NCI-H524 (cell line): ENCODE measurements around the gene RHNO1.
"Not testable (repeated sequence)": the region's sequence is repeated elsewhere in the genome, so short reads cannot be mapped to it uniquely, and the experiment has no call there.

Source experiments
- DNase-seq, 2 experiments: peaks; one replicate each; lab custom pipeline; 2025; lab: John Stamatoyannopoulos, UW

The RHNO1 gene

GRCh38 chr12:2858944-2859421 lies 18.0 kb upstream of the RHNO1 start:
- no peak for DNase-seq

DNA sequence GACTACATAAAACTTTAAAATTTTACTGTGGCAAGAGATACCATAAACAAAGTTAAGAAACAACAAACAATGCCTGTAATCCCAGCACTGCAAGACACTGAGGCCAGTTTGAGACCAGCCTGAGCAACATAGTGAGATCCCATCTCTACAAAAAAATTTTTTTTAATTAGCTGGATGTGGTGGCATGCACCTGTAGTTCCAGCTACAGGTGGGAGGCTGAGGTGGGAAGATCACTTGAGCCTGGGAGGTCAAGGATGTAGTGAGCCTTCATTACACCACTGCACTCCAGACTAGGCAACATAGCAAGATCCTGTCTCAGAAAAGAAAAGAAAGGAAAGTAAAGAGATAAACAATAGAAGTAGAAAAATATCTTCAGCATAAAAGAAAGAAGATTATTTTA lies 16.9 kb upstream of the RHNO1 start:
- no peak for DNase-seq

- no peak for DNase-seq
Observed at GRCh38 chr12:2862876-2863275, 14.1 kb upstream of the RHNO1 start.

GRCh38 chr12:2863402-2863801 lies 13.6 kb upstream of the RHNO1 start:
- not testable (repeated sequence) for DNase-seq

DNA sequence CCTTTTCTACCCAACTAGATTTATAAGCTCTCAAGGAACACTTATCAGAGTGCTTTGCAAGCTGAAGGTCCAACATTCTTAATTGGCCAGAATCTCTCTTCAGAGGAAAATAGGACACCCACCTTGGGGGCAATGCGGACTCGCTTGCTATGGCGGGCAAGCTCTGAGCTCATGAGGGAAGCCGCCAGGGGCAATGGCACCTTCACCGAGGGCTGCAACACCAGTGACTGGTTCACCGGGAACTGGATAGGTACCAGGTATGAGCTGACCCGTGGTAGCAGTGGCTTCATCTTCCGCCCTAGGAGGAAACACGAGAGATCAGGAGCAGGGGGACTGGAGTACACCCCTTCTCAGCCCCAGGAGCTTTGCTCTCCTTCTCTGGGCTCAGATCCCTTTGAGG lies 12.8 kb upstream of the RHNO1 start:
- DNase-seq = no peak

- DNase-seq = not testable (repeated sequence)
Observed at GRCh38 chr12:2868986-2869632, 7.9 kb upstream of the RHNO1 start.

DNA sequence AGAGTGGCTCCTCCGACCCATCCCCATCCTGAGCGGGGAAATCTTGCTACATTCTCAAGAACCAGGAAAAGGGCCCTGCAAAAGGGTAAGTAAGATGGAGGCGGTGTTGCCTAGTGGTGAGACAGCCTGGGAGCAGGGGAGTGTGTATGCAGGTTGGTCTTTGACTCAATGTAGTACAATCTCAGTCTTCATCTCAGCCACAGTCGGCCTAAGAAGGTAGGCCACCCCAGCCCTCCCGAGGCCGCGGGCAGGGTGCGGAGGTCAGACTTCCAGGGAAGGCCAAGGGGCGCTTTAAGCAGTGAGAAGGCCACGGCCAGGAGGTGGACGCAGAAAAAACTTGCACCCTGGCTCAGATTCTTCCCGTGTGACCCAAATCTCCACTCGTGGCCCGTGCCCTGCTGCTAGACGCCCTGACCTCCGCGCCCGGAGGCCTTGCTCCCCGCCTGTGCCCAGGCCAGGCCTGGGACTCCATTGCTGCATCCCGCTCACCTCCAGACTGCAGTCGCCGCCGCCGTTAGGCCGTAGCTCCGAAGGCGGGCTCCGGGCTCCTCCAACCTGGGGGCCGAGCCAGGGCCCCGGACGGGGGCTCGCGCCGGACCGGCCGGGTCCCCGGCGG lies 484 bp upstream of the RHNO1 start:
- no peak for DNase-seq

GRCh38 chr12:2877953-2878732 lies 1.1 kb downstream of the RHNO1 start:
- no peak for DNase-seq

DNA sequence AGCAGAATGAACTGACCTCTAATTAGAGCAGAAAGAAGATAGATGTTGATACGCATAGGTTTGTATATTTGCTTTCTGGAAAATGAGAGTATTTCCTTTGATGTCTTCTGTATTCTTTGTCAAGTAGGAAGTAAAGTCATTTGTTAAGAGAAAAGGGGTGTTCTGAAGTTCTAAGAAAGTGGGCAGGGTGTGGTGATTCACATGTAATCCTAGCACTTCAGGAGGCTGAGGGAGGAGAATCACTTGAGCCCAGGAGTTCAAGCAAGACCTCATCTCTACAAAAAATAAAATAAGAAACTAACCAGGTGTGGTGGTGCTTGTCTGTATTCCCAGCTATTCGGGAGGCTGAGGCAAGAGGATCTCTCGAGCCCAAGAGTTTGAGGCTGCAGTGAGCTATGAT lies 2.8 kb downstream of the RHNO1 start:
- no peak for DNase-seq

- no peak for DNase-seq
Observed at GRCh38 chr12:2884810-2885209, 7.8 kb downstream of the RHNO1 start.

DNA sequence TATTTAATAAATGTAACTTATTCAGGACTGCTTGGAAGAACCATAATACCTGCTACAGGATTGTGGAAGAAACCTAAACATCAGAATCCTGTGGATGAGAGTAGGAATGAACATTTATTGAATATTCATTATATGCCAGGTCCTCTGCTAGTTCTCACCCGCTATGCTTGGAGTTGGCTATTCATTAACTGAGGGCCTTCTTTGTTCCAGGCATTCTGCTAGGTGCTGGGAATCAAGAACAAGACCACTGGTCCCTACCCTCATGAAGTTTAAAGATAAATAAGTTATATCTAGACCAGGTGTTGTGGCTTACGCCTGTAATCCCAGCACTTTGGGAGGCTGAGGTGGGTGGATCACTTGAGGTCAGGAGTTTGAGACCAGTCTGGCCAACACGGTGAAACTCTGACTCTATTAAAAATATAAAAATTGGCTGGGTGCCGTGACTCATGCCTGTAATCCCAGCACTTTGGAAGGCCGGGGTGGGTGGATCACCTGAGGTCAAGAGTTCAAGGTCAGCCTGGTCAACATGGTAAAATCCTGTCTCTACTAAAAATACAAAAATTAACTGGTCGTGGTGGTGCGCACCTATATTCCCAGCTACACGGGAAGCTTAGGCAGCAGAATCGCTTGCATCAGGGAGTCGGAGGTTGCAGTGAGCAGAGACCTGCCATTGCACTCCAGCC lies 9.9 kb downstream of the RHNO1 start:
- no peak for DNase-seq

DNA sequence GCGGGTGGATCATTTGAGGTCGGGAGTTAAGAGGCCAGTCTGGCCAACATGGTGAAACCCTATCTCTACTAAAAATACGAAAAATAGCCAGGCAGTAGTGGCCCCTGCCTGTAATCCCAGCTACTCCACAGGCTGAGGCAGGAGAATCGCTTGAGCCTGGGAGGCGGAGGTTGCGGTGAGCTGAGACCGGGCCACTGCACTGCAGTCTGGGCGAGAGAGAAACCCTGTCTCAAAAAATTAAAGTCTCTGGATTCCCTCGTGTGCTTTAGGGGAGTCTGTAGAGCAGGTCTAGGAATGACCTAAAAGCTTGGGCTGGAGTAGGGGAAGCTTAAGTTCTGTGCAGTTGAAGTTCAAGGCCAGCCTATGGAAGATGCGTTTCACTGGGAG lies 13.0 kb downstream of the RHNO1 start:
- no peak for DNase-seq

DNA sequence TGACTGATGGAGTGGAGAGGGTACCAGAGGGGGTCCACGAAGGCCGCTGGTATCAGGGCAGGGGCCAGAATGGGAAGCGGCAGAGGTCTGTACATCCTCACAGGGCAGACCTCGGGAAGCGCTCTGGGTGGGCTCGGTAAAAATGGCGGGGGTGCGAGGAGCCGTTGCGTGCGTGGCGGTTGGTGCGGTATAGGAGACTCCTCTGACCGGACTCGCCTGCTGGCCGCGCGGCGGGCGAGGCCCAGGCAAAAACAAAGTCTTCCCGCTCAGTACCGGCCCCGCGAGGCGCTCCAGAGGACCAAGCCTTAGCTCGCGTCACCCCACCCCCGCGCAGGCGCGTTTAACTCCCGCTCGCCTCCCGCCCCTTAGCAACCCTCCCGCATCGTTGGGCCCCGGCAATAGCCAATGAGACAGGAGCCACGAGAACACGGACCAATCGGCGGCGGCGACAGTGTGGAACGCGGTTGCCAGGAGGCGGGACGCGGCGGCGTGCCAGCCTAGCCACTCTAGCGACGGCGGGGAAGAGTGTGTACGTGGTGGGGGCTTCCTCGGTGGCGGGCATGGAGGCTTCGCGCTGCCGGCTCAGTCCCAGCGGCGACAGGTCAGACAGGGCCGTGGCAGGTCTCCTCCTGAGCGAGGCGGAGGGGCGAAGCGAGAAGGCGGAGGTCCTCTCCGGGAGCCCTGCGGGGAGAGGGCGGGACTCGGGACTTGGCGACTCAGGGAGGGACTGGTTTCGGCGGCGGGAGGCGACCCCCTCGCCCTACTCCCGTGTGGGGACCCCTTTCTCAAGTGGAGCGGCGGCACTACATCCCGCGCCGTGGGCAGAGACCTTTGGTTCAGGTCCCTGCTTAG lies 13.6 kb downstream of the RHNO1 start, which contains the start of gene TULP3:
TSS of gene TULP3 (plus strand) at position 504 of the 852 bp plus-strand sequence. CDS start at position 561, 57 bp downstream.
- peak; percentile 94 to 96 for DNase-seq

- peak in 1 of 2 experiments; percentile 27 for DNase-seq
Observed at GRCh38 chr12:2891240-2892053, 14.4 kb downstream of the RHNO1 start.

DNA sequence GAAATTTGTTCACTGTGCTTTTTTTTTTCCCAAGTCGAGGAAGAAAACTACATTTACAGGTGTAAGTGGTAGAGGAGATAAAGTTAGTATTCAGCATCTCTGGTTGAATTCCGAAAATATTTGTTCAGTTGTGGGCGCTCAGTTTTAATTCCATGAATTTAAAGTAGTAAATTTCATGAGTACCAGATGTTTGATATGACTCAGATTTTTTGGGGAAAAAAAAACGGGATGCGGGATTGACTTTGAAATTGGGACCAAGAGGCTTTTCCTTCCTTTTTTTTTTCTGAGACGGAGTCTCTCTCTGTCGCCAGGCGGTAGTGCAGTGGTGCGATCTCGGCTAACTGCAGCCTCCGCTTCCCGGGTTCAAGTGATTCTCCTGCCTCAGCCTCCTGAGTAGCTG lies 15.2 kb downstream of the RHNO1 start:
- DNase-seq = no peak

DNA sequence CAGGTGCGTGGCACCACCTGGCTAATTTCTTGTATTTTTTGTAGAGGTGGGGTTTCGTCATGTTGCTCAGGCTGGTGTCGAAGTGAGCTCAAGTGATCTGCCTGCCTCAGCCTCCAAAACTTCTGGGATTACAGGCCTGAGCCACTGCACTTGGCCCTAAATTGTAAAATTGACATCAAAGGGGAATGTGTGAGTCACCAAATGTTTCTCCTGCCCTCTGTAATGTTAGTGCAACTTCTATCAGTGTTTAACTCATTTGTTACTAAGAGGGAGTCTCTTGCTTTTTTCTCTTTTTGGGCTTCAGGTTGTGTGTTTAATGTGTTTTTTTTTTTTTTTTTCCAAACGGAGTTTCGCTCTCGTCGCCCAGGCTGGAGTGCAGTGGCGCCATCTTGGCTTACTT lies 16.0 kb downstream of the RHNO1 start:
- DNase-seq = no peak

- DNase-seq = no peak
Observed at GRCh38 chr12:2895051-2895451, 18.0 kb downstream of the RHNO1 start.

DNA sequence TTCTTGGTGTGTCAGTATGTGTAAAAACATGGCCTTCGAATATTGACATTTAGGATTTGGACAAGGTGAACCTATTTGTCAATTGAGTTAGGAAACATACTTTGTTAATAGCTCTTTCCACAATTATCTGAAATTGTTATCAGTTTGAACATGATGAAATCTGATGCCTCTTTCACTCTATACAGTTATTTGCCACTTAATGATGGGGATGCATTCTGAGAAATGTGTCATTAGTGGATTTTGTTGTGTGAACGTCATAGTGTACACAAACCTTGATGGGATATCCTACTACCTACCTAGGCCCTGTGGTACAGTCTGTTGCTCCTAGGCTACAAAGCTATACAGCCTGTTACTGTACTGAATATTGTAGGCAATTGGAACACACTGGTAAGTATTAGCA lies 18.5 kb downstream of the RHNO1 start:
- no peak for DNase-seq

- no peak for DNase-seq
Observed at GRCh38 chr12:2897418-2897817, 20.4 kb downstream of the RHNO1 start.

DNA sequence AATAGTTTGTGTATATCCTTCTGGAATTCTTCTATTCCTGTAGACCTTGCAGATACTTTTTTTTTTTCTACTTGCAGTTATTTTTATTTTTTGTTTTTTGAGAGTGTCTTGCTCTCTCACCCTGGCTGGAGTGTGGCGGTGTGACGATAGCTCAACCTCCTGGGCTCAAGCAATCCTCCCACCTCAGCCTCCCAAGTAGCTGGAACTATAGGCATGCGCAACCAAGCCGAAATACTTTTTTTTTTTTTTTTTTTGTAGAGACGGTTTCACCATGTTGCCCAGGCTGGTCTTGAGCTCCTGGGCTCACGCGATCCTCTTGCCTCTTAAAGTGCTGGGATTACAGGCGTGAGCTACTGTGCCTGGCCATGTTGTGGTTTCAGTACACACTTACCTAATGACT lies 23.6 kb downstream of the RHNO1 start:
- DNase-seq = no peak
